Measurements from ENCODE around the gene CELF4.

The CELF4 gene

GRCh38 chr18:37565977-37566478, 430 bp upstream of the CELF4 start:
- H3K9ac ChIP-seq, result no peak overlapping the region
- no peaks in the 10 kb centered on the region for H3K36me3 ChIP-seq (ENCODE audit: control insufficient read depth, insufficient read depth, low read length)
- no peaks in the 10 kb centered on the region for H3K9me3 ChIP-seq (ENCODE audit: control insufficient read depth, low read length)
- TF ChIP-seq CTCF (IDR thresholded peaks at IDR 0.05), result no peak
- no peaks in the 10 kb centered on the region for H3K27me3 ChIP-seq (ENCODE audit: control insufficient read depth, insufficient read depth, low read length)
- peak overlapping the region; percentile 56 for H3K4me3 ChIP-seq (ENCODE audit: low read depth, low read length)
- H3K4me1 ChIP-seq, result no peaks in the 10 kb centered on the region
- H3K79me2 ChIP-seq, result no peaks in the 10 kb centered on the region
- no peak overlapping the region for H3K27ac ChIP-seq
- H3K4me2 ChIP-seq (ENCODE audit: low read length), result peak overlapping the region; percentile 75
- peak overlapping the region; percentile 84 for H2AFZ ChIP-seq

- H3K27ac ChIP-seq, result no peak overlapping the region
- H3K79me2 ChIP-seq, result no peaks in the 10 kb centered on the region
- H3K27me3 ChIP-seq (ENCODE audit: control insufficient read depth, insufficient read depth, low read length), result no peaks in the 10 kb centered on the region
- no peak overlapping the region for H3K9ac ChIP-seq
- H3K4me1 ChIP-seq, result no peaks in the 10 kb centered on the region
- no peaks in the 10 kb centered on the region for H3K9me3 ChIP-seq (ENCODE audit: control insufficient read depth, low read length)
- peak overlapping the region; percentile 75 for H3K4me2 ChIP-seq (ENCODE audit: low read length)
- TF ChIP-seq CTCF (IDR thresholded peaks at IDR 0.05), result no peak
- H2AFZ ChIP-seq, result peak overlapping the region; percentile 81
- H3K4me3 ChIP-seq (ENCODE audit: low read depth, low read length), result peak overlapping the region; percentile 55
- H3K36me3 ChIP-seq (ENCODE audit: control insufficient read depth, insufficient read depth, low read length), result no peaks in the 10 kb centered on the region
These were observed 892 bp downstream of the CELF4 start for GRCh38 chr18:37564711-37565100.

DNA sequence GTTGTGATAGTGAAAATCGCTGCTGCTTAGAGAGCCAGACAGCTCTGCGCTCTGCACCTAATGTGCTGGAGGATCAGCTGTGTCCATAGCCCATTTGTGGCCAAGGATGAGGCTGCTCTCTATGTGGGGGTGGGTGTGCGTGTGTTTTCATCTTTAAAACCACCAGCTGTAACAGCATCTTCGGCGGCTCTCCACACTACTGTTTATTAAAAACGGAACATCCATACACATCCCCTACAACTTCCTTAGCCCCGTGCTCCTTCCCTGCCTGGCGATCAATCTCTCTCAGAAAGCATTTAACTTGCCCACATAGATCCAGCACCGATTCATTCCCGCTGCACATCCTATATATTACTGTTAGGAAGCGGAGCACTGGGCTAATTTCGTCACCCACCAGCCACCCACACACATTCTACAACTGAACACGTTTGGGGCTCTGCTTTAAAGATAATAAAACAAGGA, 1.6 kb downstream of the CELF4 start:
- Histone ChIP-seq H3K4me1 (no peaks in the 10 kb centered on the region), H3K4me2 (ENCODE audit: low read length) (no peak overlapping the region), H3K36me3 (ENCODE audit: control insufficient read depth, insufficient read depth, low read length) (no peaks in the 10 kb centered on the region), H3K27ac (no peak overlapping the region), H2AFZ (no peak overlapping the region), H3K27me3 (ENCODE audit: control insufficient read depth, insufficient read depth, low read length) (no peaks in the 10 kb centered on the region), H3K9ac (no peak overlapping the region), H3K9me3 (ENCODE audit: control insufficient read depth, low read length) (no peaks in the 10 kb centered on the region), H3K4me3 (ENCODE audit: low read depth, low read length) (no peak overlapping the region), H3K79me2 (no peaks in the 10 kb centered on the region)
- TF ChIP-seq CTCF (IDR thresholded peaks at IDR 0.05), result no peak

DNA sequence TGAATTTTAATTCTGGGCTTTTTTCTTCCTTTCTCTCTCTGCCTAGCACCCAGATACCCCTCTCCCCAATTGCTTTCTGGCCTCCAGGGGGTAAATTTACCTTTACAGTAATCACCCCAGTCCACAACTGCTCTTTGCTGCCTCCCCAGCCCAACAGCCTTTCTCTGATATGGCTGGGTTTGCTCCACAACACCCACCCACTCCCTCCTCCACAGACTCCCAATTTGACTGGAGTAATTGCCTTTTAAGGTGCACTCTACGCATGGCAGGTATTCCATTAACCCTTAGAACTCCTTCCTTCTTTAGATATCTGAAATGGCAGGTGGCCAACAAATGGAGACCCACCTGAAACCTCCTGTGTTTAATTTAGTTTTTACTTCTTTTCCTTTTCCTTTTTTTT, 3.6 kb downstream of the CELF4 start:
- H3K9me3 ChIP-seq (ENCODE audit: control insufficient read depth, low read length), result no peaks in the 10 kb centered on the region
- H3K27me3 ChIP-seq (ENCODE audit: control insufficient read depth, insufficient read depth, low read length), result no peaks in the 10 kb centered on the region
- no peak overlapping the region for H3K27ac ChIP-seq
- no peak overlapping the region for H3K9ac ChIP-seq
- H3K36me3 ChIP-seq (ENCODE audit: control insufficient read depth, insufficient read depth, low read length), result no peaks in the 10 kb centered on the region
- H2AFZ ChIP-seq, result no peak overlapping the region
- no peak overlapping the region for H3K4me2 ChIP-seq (ENCODE audit: low read length)
- no peaks in the 10 kb centered on the region for H3K4me1 ChIP-seq
- H3K4me3 ChIP-seq (ENCODE audit: low read depth, low read length), result no peak overlapping the region
- no peak for TF ChIP-seq CTCF (IDR thresholded peaks at IDR 0.05)
- H3K79me2 ChIP-seq, result no peaks in the 10 kb centered on the region

- no peak overlapping the region for H3K9ac ChIP-seq
These were observed 5.6 kb downstream of the CELF4 start for GRCh38 chr18:37560003-37560402.

More at GRCh38 chr18:37560003-37560402, 5.6 kb downstream of the CELF4 start:
- Histone ChIP-seq H3K79me2 (no peaks in the 10 kb centered on the region), H3K36me3 (ENCODE audit: control insufficient read depth, insufficient read depth, low read length) (no peaks in the 10 kb centered on the region), H3K27me3 (ENCODE audit: control insufficient read depth, insufficient read depth, low read length) (no peaks in the 10 kb centered on the region), H2AFZ (no peak overlapping the region), H3K27ac (no peak overlapping the region), H3K4me3 (ENCODE audit: low read depth, low read length) (no peak overlapping the region), H3K4me2 (ENCODE audit: low read length) (no peak overlapping the region), H3K9me3 (ENCODE audit: control insufficient read depth, low read length) (no peaks in the 10 kb centered on the region), H3K4me1 (no peaks in the 10 kb centered on the region)
- TF ChIP-seq CTCF (IDR thresholded peaks at IDR 0.05), result no peak
